H1 (cell line): ENCODE data around the gene COL27A1. TPM values are rescaled to one million over a fixed set of nuclear protein-coding genes. Genes with fewer than 3 reads are reported as not detected.

Source experiments
- CTCF ChIA-PET: fragments of 300-600 bp; sonication (Branson Sonifier 250); formaldehyde crosslinking; loops from one replicate; lab custom pipeline; 2021; ENCODE audit not compliant: partially characterized antibody; lab: Charles Lee
- POLR2A ChIA-PET: fragments of 300-600 bp; sonication (Branson Sonifier 250); formaldehyde crosslinking; loops from one replicate; lab custom pipeline; 2021; ENCODE audit warnings: inconsistent platforms; ENCODE audit not compliant: partially characterized antibody; lab: Charles Lee
- DNase-seq, 2 experiments: peaks; one replicate each; pipeline versions ENCODE4 v3.0.0 to v3.0.0-alpha.2; 2010 to 2022; ENCODE audit warnings: low spot score in 2 of 2, low read depth in 1 of 2, mixed read lengths in 1 of 2
- FAIRE-seq: peaks from 2 replicates; lab custom pipeline; 2011; peaks lifted over from hg19 to GRCh38; lab: Jason Lieb, UNC
- H2AFZ ChIP-seq: 2 replicates; pipeline ENCODE4 v1.8.1; 2012; ENCODE audit warnings: low read length, inconsistent platforms
- H2AK5ac ChIP-seq: 2 replicates; pipeline ENCODE4 v1.6.1; 2013; ENCODE audit warnings: low read depth, low read length
- H2BK120ac ChIP-seq: replicated peaks from 2 replicates; pipeline ENCODE3; 2013; ENCODE audit warnings: low read depth, low read length, inconsistent platforms
- H2BK12ac ChIP-seq: 2 replicates; pipeline ENCODE4 v1.6.1; 2013; ENCODE audit warnings: low read depth, low read length
- H2BK15ac ChIP-seq: 2 replicates; pipeline ENCODE4 v1.6.1; 2013; ENCODE audit warnings: low read length
- H2BK20ac ChIP-seq: 2 replicates; pipeline ENCODE4 v1.6.1; 2013; ENCODE audit warnings: low read length
- H2BK5ac ChIP-seq: 2 replicates; pipeline ENCODE4 v1.6.1; 2013; ENCODE audit warnings: low read depth, low read length
- H3K14ac ChIP-seq: 2 replicates; pipeline ENCODE4 v1.6.1; 2013; ENCODE audit warnings: inconsistent platforms; ENCODE audit not compliant: insufficient read length
- H3K18ac ChIP-seq: 2 replicates; pipeline ENCODE4 v1.6.1; 2013; ENCODE audit warnings: low read length; ENCODE audit errors: extremely low read depth
- H3K23ac ChIP-seq: 2 replicates; pipeline ENCODE4 v1.6.1; 2013; ENCODE audit warnings: inconsistent platforms; ENCODE audit not compliant: insufficient read length
- H3K23me2 ChIP-seq: 2 replicates; pipeline ENCODE4 v1.6.1; 2013; ENCODE audit warnings: low read depth, low read length
- H3K27ac ChIP-seq: 2 replicates; pipeline ENCODE4 v1.6.1; 2011; ENCODE audit warnings: low read depth, low read length, inconsistent platforms
- H3K27me3 ChIP-seq, 4 experiments: replicated peaks in 1 of 4; 1 replicate in 1 of 4; 2 replicates in 3 of 4; pipeline versions ENCODE4 v1.6.1 to v1.8.1; 2011 to 2013; ENCODE audit warnings: low read length in 3 of 4, mild to moderate bottlenecking in 3 of 4, inconsistent platforms in 2 of 4, mixed read lengths in 2 of 4, moderate library complexity in 1 of 4; ENCODE audit not compliant: control insufficient read depth in 3 of 4, insufficient read depth in 3 of 4; ENCODE audit errors: extremely low read depth in 1 of 4
- H3K36me3 ChIP-seq, 4 experiments: 2 replicates each; pipeline versions ENCODE4 v1.6.1 to v1.8.1; 2011 to 2013; ENCODE audit warnings: mild to moderate bottlenecking in 4 of 4, low read length in 3 of 4, moderate library complexity in 2 of 4, control low read depth in 1 of 4, inconsistent platforms in 1 of 4; ENCODE audit not compliant: insufficient read depth in 4 of 4, control insufficient read depth in 2 of 4
- H3K4ac ChIP-seq: replicated peaks from 2 replicates; pipeline ENCODE3; 2013; ENCODE audit warnings: low read length, low read depth, mixed read lengths, inconsistent platforms; ENCODE audit not compliant: insufficient read length
- H3K4me1 ChIP-seq, 4 experiments: replicated peaks in 1 of 4; 1 replicate in 1 of 4; 2 replicates in 3 of 4; pipeline versions ENCODE4 v1.6.1 to v1.8.1; 2011 to 2013; ENCODE audit warnings: low read length in 3 of 4, inconsistent platforms in 2 of 4, mixed read lengths in 1 of 4; ENCODE audit not compliant: insufficient read depth in 4 of 4, control insufficient read depth in 3 of 4
- H3K4me2 ChIP-seq, 2 experiments: 2 replicates each; pipeline versions ENCODE4 v1.6.1 to v1.8.1; 2011 to 2013; ENCODE audit warnings: low read depth in 2 of 2, low read length in 2 of 2, control low read depth in 1 of 2, inconsistent platforms in 1 of 2, mild to moderate bottlenecking in 1 of 2; ENCODE audit not compliant: insufficient read depth in 1 of 2
- H3K4me3 ChIP-seq, 4 experiments: fragments of 200-600, 300-600 bp in 1 of 4; sonication (generic), shearing (Covaris generic), sonication (Bioruptor Twin) in 1 of 4; 2 replicates each; pipeline versions ENCODE4 v1.5.1 to v1.8.1; 2011 to 2016; ENCODE audit warnings: low read length in 4 of 4, low read depth in 3 of 4, control low read depth in 2 of 4, inconsistent platforms in 2 of 4, mild to moderate bottlenecking in 2 of 4, mixed read lengths in 1 of 4, moderate library complexity in 1 of 4; ENCODE audit not compliant: insufficient read depth in 2 of 4; ENCODE audit errors: extremely low read depth in 1 of 4
- H3K56ac ChIP-seq: replicated peaks from 2 replicates; pipeline ENCODE3; 2013; ENCODE audit warnings: low read depth, mild to moderate bottlenecking, mixed read lengths, low read length, inconsistent platforms; ENCODE audit not compliant: insufficient read length
- H3K79me1 ChIP-seq: 2 replicates; pipeline ENCODE4 v1.6.1; 2013; ENCODE audit warnings: low read depth, low read length, control low read depth
- H3K79me2 ChIP-seq, 2 experiments: 2 replicates each; pipeline versions ENCODE4 v1.6.1 to v1.8.1; 2012 to 2013; ENCODE audit warnings: low read length in 2 of 2, mild to moderate bottlenecking in 2 of 2, inconsistent platforms in 1 of 2; ENCODE audit not compliant: insufficient read depth in 2 of 2, control insufficient read depth in 1 of 2
- H3K9ac ChIP-seq, 4 experiments: replicated peaks in 1 of 4; 1 replicate in 1 of 4; 2 replicates in 3 of 4; pipeline versions ENCODE4 v1.6.1 to v1.8.1; 2011 to 2013; ENCODE audit warnings: low read depth in 3 of 4, low read length in 3 of 4, control low read depth in 2 of 4, mild to moderate bottlenecking in 2 of 4, moderate library complexity in 2 of 4, inconsistent platforms in 1 of 4; ENCODE audit errors: extremely low read depth in 1 of 4
- H3K9me3 ChIP-seq, 2 experiments: 2 replicates each; pipeline versions ENCODE4 v1.6.1 to v1.8.1; 2012 to 2013; ENCODE audit warnings: mild to moderate bottlenecking in 2 of 2, moderate library complexity in 2 of 2, control low read depth in 1 of 2, inconsistent platforms in 1 of 2, low read depth in 1 of 2, low read length in 1 of 2, mixed read lengths in 1 of 2; ENCODE audit not compliant: insufficient read depth in 2 of 2
- H4K20me1 ChIP-seq, 2 experiments: replicated peaks in 1 of 2; 2 replicates each; pipeline versions ENCODE3 to v1.8.1; 2011 to 2013; ENCODE audit warnings: inconsistent platforms in 2 of 2, low read length in 2 of 2, mild to moderate bottlenecking in 1 of 2; ENCODE audit not compliant: insufficient read depth in 2 of 2, control insufficient read depth in 1 of 2
- H4K5ac ChIP-seq: 2 replicates; pipeline ENCODE4 v1.6.1; 2013; ENCODE audit warnings: low read length, low read depth, mixed read lengths, inconsistent platforms; ENCODE audit not compliant: insufficient read length
- H4K8ac ChIP-seq: 2 replicates; pipeline ENCODE4 v1.8.0; 2013; ENCODE audit warnings: mild to moderate bottlenecking, moderate library complexity, low read length, inconsistent platforms; ENCODE audit not compliant: insufficient read depth; ENCODE audit errors: extremely low read depth
- H4K91ac ChIP-seq: replicated peaks from 2 replicates; pipeline ENCODE3; 2013; ENCODE audit warnings: low read length, mixed read lengths, inconsistent platforms; ENCODE audit not compliant: insufficient read length
- CREB1 ChIP-seq: IDR thresholded peaks from 2 replicates; pipeline ENCODE4 v1.6.1; 2012; ENCODE audit warnings: inconsistent platforms
- E2F6 ChIP-seq: IDR thresholded peaks from 2 replicates; pipeline ENCODE4 v1.6.1; 2012; ENCODE audit warnings: inconsistent platforms
- GTF2F1 ChIP-seq: IDR thresholded peaks from 2 replicates; pipeline ENCODE4 v1.6.1; 2012; ENCODE audit warnings: low read depth, low read length, improper control_type of control experiment, borderline replicate concordance
- MAFK ChIP-seq: IDR thresholded peaks from 2 replicates; pipeline ENCODE4 v1.6.1; 2012; ENCODE audit warnings: low read depth, mild to moderate bottlenecking, improper control_type of control experiment, low read length
- POU5F1 ChIP-seq: IDR thresholded peaks from 2 replicates; pipeline ENCODE4 v1.6.1; 2011; ENCODE audit warnings: low read depth, mild to moderate bottlenecking, low read length, moderate library complexity
- RBBP5 ChIP-seq: IDR thresholded peaks from 2 replicates; pipeline ENCODE4 v1.7.1; 2012; ENCODE audit warnings: low read depth, mild to moderate bottlenecking, inconsistent platforms, low read length, moderate library complexity, borderline replicate concordance
- SAP30 ChIP-seq: fragments of 300-600 bp; sonication (generic); IDR thresholded peaks from 2 replicates; pipeline ENCODE4 v1.7.1; 2012; ENCODE audit warnings: low read length, moderate library complexity, mild to moderate bottlenecking, inconsistent platforms; ENCODE audit not compliant: insufficient read depth, insufficient replicate concordance
- SP1 ChIP-seq: IDR thresholded peaks from 2 replicates; pipeline ENCODE4 v1.6.1; 2011; ENCODE audit warnings: low read depth, low read length
- TAF1 ChIP-seq: IDR thresholded peaks from 2 replicates; pipeline ENCODE4 v1.6.1; 2011; ENCODE audit warnings: mild to moderate bottlenecking, low read depth, low read length
- YY1 ChIP-seq: IDR thresholded peaks from 2 replicates; pipeline ENCODE4 v1.6.1; 2011; ENCODE audit warnings: low read depth, mild to moderate bottlenecking, low read length
- WGBS, 2 experiments: shearing (Covaris generic) in 1 of 2; methylation state at CpG; one replicate each; pipeline versions ENCODE4 v1.1.6 to v1.1.7; 2013 to 2015; ENCODE audit warnings: low lambda C conversion rate in 2 of 2, mixed read lengths in 2 of 2, inconsistent platforms in 1 of 2, low coverage in 1 of 2, missing lambda C conversion rate in 1 of 2; ENCODE audit not compliant: insufficient replicate concordance in 2 of 2, insufficient coverage in 1 of 2, insufficient read length in 1 of 2; ENCODE audit errors: extremely low coverage in 1 of 2, missing lambda C conversion rate in 1 of 2; 5-methylcytosine and 5-hydroxymethylcytosine counted together
- polyA plus RNA-seq, 7 experiments: library from polyadenylated mRNA; depleted of rRNA in 3 of 7; stranded (reverse) in 5 of 7; unstranded in 2 of 7; fragments of >200 nt in 5 of 7; fragments of 200-250 nt in 2 of 7; gene quantifications; 1 replicate in 5 of 7; 2 replicates in 1 of 7; 4 replicates in 1 of 7; pipeline versions ENCODE4 v1.2.1 to v1.2.3, GENCODE V29; 2011 to 2013; ENCODE audit warnings: missing spikeins in 2 of 7, mixed read lengths in 2 of 7
- total RNA-seq: library from RNA; stranded (reverse); fragmentation: NEBNext Ultra II Directional; extraction: Animal tissue kit (Norgen Biotek cat#: 25700); gene quantifications from 2 replicates; pipeline ENCODE4 v1.2.1, GENCODE V29; 2021
- TF ChIP-seq, protein P1 (sequence below), 3 experiments: IDR thresholded peaks; 1 replicate in 2 of 3; 2 replicates in 1 of 3; pipeline versions ENCODE4 v1.5.1 to v1.6.1; 2011; ENCODE audit warnings: low read length in 3 of 3, mild to moderate bottlenecking in 3 of 3, inconsistent platforms in 2 of 3, low read depth in 1 of 3, moderate library complexity in 1 of 3; ENCODE audit not compliant: insufficient read depth in 1 of 3; ENCODE audit errors: control extremely low read depth in 1 of 3

COL27A1 gene
- total and polyA plus RNA-seq, 2 of the 8 experiments (the other 6 are each of a cell fraction or from before 2014, with no cell fraction given), result 15.1 to 22.8 TPM

GRCh38 chr9:114187827-114188226 is 32.5 kb downstream of the COL27A1 start:
- 94% methylated on average over 3 of the region's 3 CpGs; no CpG with 5 or more reads in 1 of the 2 experiments for WGBS, 2 experiments
- H3K4me3 ChIP-seq, result no peak overlapping the region
- no peak overlapping the region for H4K5ac ChIP-seq
- H3K23ac ChIP-seq, result no peak overlapping the region
- peaks cover 0 to 3% (median 0%) of the 10 kb centered on the region in 4 experiments; a peak in 2 of 8 replicates for H3K36me3 ChIP-seq
- no peak overlapping the region for H4K8ac ChIP-seq
- FAIRE-seq (no peak), DNase-seq (no peak)
- no peak overlapping the region for H4K91ac ChIP-seq
- no peak overlapping the region for H3K4me2 ChIP-seq
- no peaks in the 10 kb centered on the region for H3K79me2 ChIP-seq
- no peaks in the 10 kb centered on the region for H3K79me1 ChIP-seq
- H3K18ac ChIP-seq, result no peak overlapping the region
- no peak overlapping the region for H3K27ac ChIP-seq
- no peaks in the 10 kb centered on the region; a peak in 1 of 7 replicates for H3K4me1 ChIP-seq
- H2BK20ac ChIP-seq, result no peak overlapping the region
- no peak overlapping the region for H2AK5ac ChIP-seq
- no peaks in the 10 kb centered on the region for H3K27me3 ChIP-seq
- no peak overlapping the region for H3K56ac ChIP-seq
- POLR2A ChIA-PET, result interaction anchor here (1.0 kb wide), 1 partner anchor 29 kb away, joined by 3 read pairs; no protein-coding TSS in a partner anchor
- no peak overlapping the region for H2BK15ac ChIP-seq
- H3K9me3 ChIP-seq, result peaks cover 0 to 4% of the 10 kb centered on the region in 2 experiments; a peak in 1 of 4 replicates
- no peak overlapping the region for H3K14ac ChIP-seq
- H2BK120ac ChIP-seq, result no peak overlapping the region
- H3K9ac ChIP-seq, result no peak overlapping the region
- H3K23me2 ChIP-seq, result 0 out of 2 replicates have a peak, but pooled peaks cover 2% of the 10 kb centered on the region
- no peak overlapping the region for H2BK5ac ChIP-seq
- no peak overlapping the region for H3K4ac ChIP-seq
- no peak overlapping the region for H2AFZ ChIP-seq
- H2BK12ac ChIP-seq, result no peak overlapping the region
- peaks cover 0 to under 1% of the 10 kb centered on the region in 2 experiments for H4K20me1 ChIP-seq
- CTCF ChIA-PET, result interaction anchor here (0.6 to 2.4 kb wide), 11 partner anchors 10 to 1796 kb away, joined by 3 to 13 read pairs (median 4); partner anchors contain the start of gene COL27A1
- TF ChIP-seq SAP30 (no peak), CREB1 (no peak), GTF2F1 (no peak), YY1 (no peak), E2F6 (no peak), TAF1 (no peak), RBBP5 (no peak), SP1 (no peak), POU5F1 (no peak), MAFK (no peak)
- TF ChIP-seq, protein P1, sequence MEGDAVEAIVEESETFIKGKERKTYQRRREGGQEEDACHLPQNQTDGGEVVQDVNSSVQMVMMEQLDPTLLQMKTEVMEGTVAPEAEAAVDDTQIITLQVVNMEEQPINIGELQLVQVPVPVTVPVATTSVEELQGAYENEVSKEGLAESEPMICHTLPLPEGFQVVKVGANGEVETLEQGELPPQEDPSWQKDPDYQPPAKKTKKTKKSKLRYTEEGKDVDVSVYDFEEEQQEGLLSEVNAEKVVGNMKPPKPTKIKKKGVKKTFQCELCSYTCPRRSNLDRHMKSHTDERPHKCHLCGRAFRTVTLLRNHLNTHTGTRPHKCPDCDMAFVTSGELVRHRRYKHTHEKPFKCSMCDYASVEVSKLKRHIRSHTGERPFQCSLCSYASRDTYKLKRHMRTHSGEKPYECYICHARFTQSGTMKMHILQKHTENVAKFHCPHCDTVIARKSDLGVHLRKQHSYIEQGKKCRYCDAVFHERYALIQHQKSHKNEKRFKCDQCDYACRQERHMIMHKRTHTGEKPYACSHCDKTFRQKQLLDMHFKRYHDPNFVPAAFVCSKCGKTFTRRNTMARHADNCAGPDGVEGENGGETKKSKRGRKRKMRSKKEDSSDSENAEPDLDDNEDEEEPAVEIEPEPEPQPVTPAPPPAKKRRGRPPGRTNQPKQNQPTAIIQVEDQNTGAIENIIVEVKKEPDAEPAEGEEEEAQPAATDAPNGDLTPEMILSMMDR (IDR thresholded peaks at IDR 0.05; ENCODE audit: control extremely low read depth in 1 of 3, insufficient read depth in 1 of 3, low read depth in 1 of 3, low read length in 3 of 3), result no peak
